H9 (cell line): ENCODE data around the gene TRAF3IP1. TPM values are rescaled to one million over a fixed set of nuclear protein-coding genes. Genes with fewer than 3 reads are reported as not detected.

Experiments used
- DNase-seq: peaks from one replicate; pipeline ENCODE4 v3.0.0-alpha.2; 2017
- H2AFZ ChIP-seq: one replicate; pipeline ENCODE4 v1.6.1; 2013; ENCODE audit warnings: mild to moderate bottlenecking, low read length, control low read depth, moderate library complexity
- H2AK5ac ChIP-seq: 2 replicates; pipeline ENCODE4 v1.6.1; 2013; ENCODE audit warnings: low read length, control low read depth, mixed read lengths; ENCODE audit not compliant: insufficient read length
- H2BK120ac ChIP-seq: one replicate; pipeline ENCODE4 v1.6.1; 2013; ENCODE audit warnings: low read depth, mild to moderate bottlenecking, low read length, control low read depth, inconsistent platforms; ENCODE audit not compliant: poor library complexity, severe bottlenecking
- H2BK12ac ChIP-seq: 2 replicates; pipeline ENCODE4 v1.6.1; 2013; ENCODE audit warnings: low read length, control low read depth, mixed read lengths, low read depth; ENCODE audit not compliant: insufficient read length
- H2BK15ac ChIP-seq: 2 replicates; pipeline ENCODE4 v1.6.1; 2013; ENCODE audit warnings: low read depth, low read length, control low read depth
- H2BK20ac ChIP-seq: one replicate; pipeline ENCODE4 v1.6.1; 2013; ENCODE audit warnings: low read depth, mild to moderate bottlenecking, low read length, control low read depth, inconsistent platforms; ENCODE audit not compliant: poor library complexity, severe bottlenecking
- H2BK5ac ChIP-seq: 2 replicates; pipeline ENCODE4 v1.6.1; 2013; ENCODE audit warnings: low read length, control low read depth, mixed read lengths; ENCODE audit not compliant: insufficient read length
- H3K14ac ChIP-seq: 2 replicates; pipeline ENCODE4 v1.6.1; 2013; ENCODE audit warnings: low read length, control low read depth; ENCODE audit not compliant: insufficient read depth
- H3K18ac ChIP-seq: 2 replicates; pipeline ENCODE4 v1.6.1; 2013; ENCODE audit warnings: low read depth, mild to moderate bottlenecking, mixed read lengths, low read length, control low read depth; ENCODE audit not compliant: insufficient read length
- H3K23ac ChIP-seq: 2 replicates; pipeline ENCODE4 v1.6.1; 2013; ENCODE audit warnings: low read length, control low read depth, mixed read lengths, low read depth; ENCODE audit not compliant: insufficient read length
- H3K23me2 ChIP-seq: 2 replicates; pipeline ENCODE4 v1.6.1; 2013; ENCODE audit warnings: low read depth, mild to moderate bottlenecking, mixed read lengths, low read length, control low read depth; ENCODE audit not compliant: insufficient read length, poor library complexity, severe bottlenecking
- H3K27ac ChIP-seq: 2 replicates; pipeline ENCODE4 v1.5.1; 2013; ENCODE audit warnings: low read length, control low read depth, mixed read lengths, low read depth; ENCODE audit not compliant: insufficient read length
- H3K27me3 ChIP-seq: 2 replicates; pipeline ENCODE4 v1.6.1; 2013; ENCODE audit warnings: low read length, control low read depth, inconsistent platforms; ENCODE audit not compliant: insufficient read depth
- H3K4ac ChIP-seq: 2 replicates; pipeline ENCODE4 v1.6.1; 2013; ENCODE audit warnings: low read depth, mild to moderate bottlenecking, control low read depth, inconsistent platforms, low read length, moderate library complexity
- H3K4me1 ChIP-seq: 2 replicates; pipeline ENCODE4 v1.6.1; 2013; ENCODE audit warnings: low read length, control low read depth, inconsistent platforms; ENCODE audit not compliant: insufficient read depth
- H3K4me2 ChIP-seq: 2 replicates; pipeline ENCODE4 v1.6.1; 2013; ENCODE audit warnings: low read length, control low read depth, mixed read lengths; ENCODE audit not compliant: insufficient read length, insufficient read depth
- H3K56ac ChIP-seq: 2 replicates; pipeline ENCODE4 v1.6.1; 2013; ENCODE audit warnings: low read depth, mild to moderate bottlenecking, mixed read lengths, low read length, control low read depth; ENCODE audit not compliant: insufficient read length
- H3K79me1 ChIP-seq: 2 replicates; pipeline ENCODE4 v1.6.1; 2013; ENCODE audit warnings: low read depth, mild to moderate bottlenecking, moderate library complexity, low read length, control low read depth, inconsistent platforms; ENCODE audit not compliant: insufficient read depth, poor library complexity, severe bottlenecking
- H3K79me2 ChIP-seq: 2 replicates; pipeline ENCODE4 v1.6.1; 2013; ENCODE audit warnings: low read length, control low read depth, inconsistent platforms; ENCODE audit not compliant: insufficient read depth
- H3K9ac ChIP-seq: 2 replicates; pipeline ENCODE4 v1.6.1; 2013; ENCODE audit warnings: low read length, control low read depth, mixed read lengths; ENCODE audit not compliant: insufficient read length; ENCODE audit errors: extremely low read depth
- H3K9me3 ChIP-seq: one replicate; pipeline ENCODE4 v1.6.1; 2013; ENCODE audit warnings: low read depth, low read length, inconsistent platforms; ENCODE audit not compliant: control insufficient read depth
- H3T11ph ChIP-seq: one replicate; pipeline ENCODE4 v1.6.1; 2013; ENCODE audit warnings: mild to moderate bottlenecking, low read length, control low read depth, inconsistent platforms
- H4K20me1 ChIP-seq: one replicate; pipeline ENCODE4 v1.6.1; 2013; ENCODE audit not compliant: control insufficient read depth, insufficient read length, insufficient read depth
- H4K5ac ChIP-seq: 2 replicates; pipeline ENCODE4 v1.6.1; 2013; ENCODE audit warnings: low read depth, mild to moderate bottlenecking, mixed read lengths, low read length, control low read depth; ENCODE audit not compliant: insufficient read length
- H4K8ac ChIP-seq: replicated peaks from 2 replicates; pipeline ENCODE4 v1.6.1; 2013; ENCODE audit warnings: low read length, control low read depth, mixed read lengths, low read depth; ENCODE audit not compliant: insufficient read length
- H4K91ac ChIP-seq: 2 replicates; pipeline ENCODE4 v1.6.1; 2013; ENCODE audit warnings: low read depth, mild to moderate bottlenecking, moderate library complexity, mixed read lengths, low read length, control low read depth; ENCODE audit not compliant: insufficient read length
- H3K27ac Mint-ChIP-seq, 3 experiments: 2 replicates in 2 of 3; 3 replicates in 1 of 3; pipeline ENCODE4 v1.8.0; 2020 to 2021; ENCODE audit warnings: mixed read lengths in 3 of 3, mild to moderate bottlenecking in 1 of 3, moderate library complexity in 1 of 3
- H3K27me3 Mint-ChIP-seq: 2 replicates; pipeline ENCODE4 v1.8.0; 2021; ENCODE audit warnings: low read depth, mild to moderate bottlenecking, moderate library complexity, mixed read lengths
- H3K36me3 Mint-ChIP-seq, 3 experiments: 2 replicates in 2 of 3; 3 replicates in 1 of 3; pipeline ENCODE4 v1.8.0; 2020 to 2021; ENCODE audit warnings: low read depth in 3 of 3, mixed read lengths in 3 of 3; ENCODE audit not compliant: insufficient read depth in 1 of 3
- H3K4me1 Mint-ChIP-seq, 2 experiments: 2 replicates each; pipeline ENCODE4 v1.8.0; 2020; ENCODE audit warnings: mixed read lengths in 2 of 2
- H3K4me3 Mint-ChIP-seq, 2 experiments: 2 replicates in 1 of 2; 3 replicates in 1 of 2; pipeline ENCODE4 v1.8.0; 2020 to 2021; ENCODE audit warnings: mild to moderate bottlenecking in 2 of 2, mixed read lengths in 2 of 2, moderate library complexity in 1 of 2
- H3K9me3 Mint-ChIP-seq, 2 experiments: 2 replicates in 1 of 2; 3 replicates in 1 of 2; pipeline ENCODE4 v1.8.0; 2020; ENCODE audit warnings: mild to moderate bottlenecking in 2 of 2, mixed read lengths in 2 of 2, moderate library complexity in 1 of 2
- CTCF ChIP-seq: fragments of 200-600 bp; sonication (generic); conservative IDR thresholded peaks from 3 replicates; pipeline ENCODE4 v1.8.0; 2021; ENCODE audit warnings: antibody characterized with exemption, mild to moderate bottlenecking
- WGBS: extraction: QIAGEN DNeasy Blood & Tissue Kit; methylation state at CpG from one replicate; pipeline ENCODE4 v1.1.7; 2013; ENCODE audit warnings: missing lambda C conversion rate, low lambda C conversion rate, mixed read lengths; ENCODE audit not compliant: insufficient read length; ENCODE audit errors: extremely low coverage; 5-methylcytosine and 5-hydroxymethylcytosine counted together
- total RNA-seq: library from RNA; stranded (reverse); gene quantifications from 2 replicates; pipeline ENCODE4 v1.2.1, GENCODE V29; 2021

TRAF3IP1 gene
- total RNA-seq, 1 experiment from 2014 or later: 16.4 TPM

DNA sequence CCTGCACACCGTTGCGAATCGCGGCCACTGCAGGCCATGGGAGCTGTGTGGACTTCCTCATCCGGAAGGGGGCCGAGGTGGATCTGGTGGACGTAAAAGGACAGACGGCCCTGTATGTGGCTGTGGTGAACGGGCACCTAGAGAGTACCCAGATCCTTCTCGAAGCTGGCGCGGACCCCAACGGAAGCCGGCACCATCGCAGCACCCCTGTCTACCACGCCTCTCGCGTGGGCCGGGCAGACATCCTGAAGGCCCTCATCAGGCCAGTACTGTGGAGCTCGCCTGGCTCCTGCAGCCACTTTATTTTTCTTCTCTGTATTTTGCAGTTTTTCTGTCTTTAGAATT lies 115.4 kb downstream of the TRAF3IP1 start:
- no peak overlapping the region for H2BK5ac ChIP-seq
- Mint-ChIP-seq H3K9me3 (peaks cover 0 to 2% of the 10 kb centered on the region in 2 experiments; a peak in 1 of 5 replicates), H3K4me3 (no peak overlapping the region), H3K4me1 (no peaks in the 10 kb centered on the region), H3K27ac (peak overlapping the region in 1 of 3 experiments; percentile 57; a peak in 1 of 7 replicates), H3K27me3 (no peaks in the 10 kb centered on the region), H3K36me3 (peaks cover 31 to 67% (median 66%) of the 10 kb centered on the region in 3 experiments)
- no peak overlapping the region for H3K56ac ChIP-seq
- no peak overlapping the region for H2AFZ ChIP-seq
- no peak overlapping the region for H4K5ac ChIP-seq
- no peaks in the 10 kb centered on the region for H3K4me1 ChIP-seq
- no peaks in the 10 kb centered on the region for H3K23me2 ChIP-seq
- H3K79me1 ChIP-seq: peaks cover 8% of the 10 kb centered on the region
- no peak overlapping the region for H3K4me2 ChIP-seq
- H2BK20ac ChIP-seq: no peak overlapping the region
- no peak overlapping the region for H3K4ac ChIP-seq
- no peak overlapping the region for H4K91ac ChIP-seq
- H3K27ac ChIP-seq: no peak overlapping the region
- H2BK15ac ChIP-seq: no peak overlapping the region
- no peak overlapping the region for H3T11ph ChIP-seq
- no peak for TF ChIP-seq CTCF
- no peak for DNase-seq
- peaks cover 13% of the 10 kb centered on the region; the same call in 1 of the 2 replicates for H3K79me2 ChIP-seq
- H2BK120ac ChIP-seq: no peak overlapping the region
- H4K8ac ChIP-seq: no peak overlapping the region
- no peak overlapping the region for H3K23ac ChIP-seq
- H3K9me3 ChIP-seq: no peaks in the 10 kb centered on the region
- H3K9ac ChIP-seq: no peak overlapping the region
- no peaks in the 10 kb centered on the region for H4K20me1 ChIP-seq
- WGBS: no CpG with 5 or more reads among the region's 20 CpGs
- H3K27me3 ChIP-seq: no peaks in the 10 kb centered on the region
- H3K14ac ChIP-seq: no peak overlapping the region
- H3K18ac ChIP-seq: no peak overlapping the region
- no peak overlapping the region for H2BK12ac ChIP-seq
- no peak overlapping the region for H2AK5ac ChIP-seq
